Natural killer cell (primary cell): Measurements from ENCODE around the gene CH25H. TPM values are rescaled to one million over a fixed set of nuclear protein-coding genes. Genes with fewer than 3 reads are reported as not detected.

ENCODE experiments used
- ATAC-seq, 3 donors: fragments of 150-1000 bp in 2 of 3; fragments of 200-7000 bp in 1 of 3; cut with Tn5 transposase; 1 replicate in 1 of 3; 2 replicates in 2 of 3; pipeline ENCODE4 v1.10.0; 2021; ENCODE audit warnings: mild to moderate bottlenecking in 2 of 3, moderate library complexity in 2 of 3
- DNase-seq, 2 donors: peaks; one replicate each; pipeline versions ENCODE4 v3.0.0 to v3.0.0-alpha.2; 2013 to 2021; ENCODE audit warnings: mixed read lengths in 1 of 2
- H3K27ac ChIP-seq: one replicate; pipeline ENCODE4 v1.5.1; 2013; ENCODE audit warnings: mild to moderate bottlenecking, low read length
- H3K27me3 ChIP-seq: one replicate; pipeline ENCODE4 v1.6.1; 2013; ENCODE audit warnings: low read length; ENCODE audit not compliant: control insufficient read depth, insufficient read depth
- H3K36me3 ChIP-seq: one replicate; pipeline ENCODE4 v1.6.1; 2013; ENCODE audit warnings: low read length; ENCODE audit not compliant: control insufficient read depth, insufficient read depth
- H3K4me1 ChIP-seq: one replicate; pipeline ENCODE4 v1.6.1; 2013; ENCODE audit warnings: low read length; ENCODE audit not compliant: control insufficient read depth, insufficient read depth
- H3K4me3 ChIP-seq: one replicate; pipeline ENCODE4 v1.5.1; 2013; ENCODE audit warnings: low read length
- H3K9me3 ChIP-seq: one replicate; pipeline ENCODE4 v1.6.1; 2013; ENCODE audit warnings: low read length; ENCODE audit not compliant: control insufficient read depth, insufficient read depth
- H3K27ac Mint-ChIP-seq, 2 donors: one replicate each; pipeline ENCODE4 v1.8.0; 2022; ENCODE audit warnings: mild to moderate bottlenecking in 2 of 2, mixed read lengths in 2 of 2, moderate library complexity in 1 of 2
- H3K27me3 Mint-ChIP-seq, 2 donors: one replicate each; pipeline ENCODE4 v1.8.0; 2022; ENCODE audit warnings: low read depth in 2 of 2, mixed read lengths in 2 of 2
- H3K36me3 Mint-ChIP-seq: one replicate; pipeline ENCODE4 v1.8.0; 2022; ENCODE audit warnings: mixed read lengths
- H3K4me1 Mint-ChIP-seq, 2 donors: one replicate each; pipeline ENCODE4 v1.8.0; 2022; ENCODE audit warnings: mixed read lengths in 2 of 2
- H3K4me3 Mint-ChIP-seq: one replicate; pipeline ENCODE4 v1.8.0; 2022; ENCODE audit warnings: mild to moderate bottlenecking, moderate library complexity, mixed read lengths
- H3K9me3 Mint-ChIP-seq, 2 donors: one replicate each; pipeline ENCODE4 v1.8.0; 2022; ENCODE audit warnings: mixed read lengths in 2 of 2
- WGBS: methylation state at CpG from one replicate; pipeline ENCODE4 v1.1.7; 2013; ENCODE audit warnings: missing lambda C conversion rate; ENCODE audit not compliant: insufficient coverage; 5-methylcytosine and 5-hydroxymethylcytosine counted together
- intact Hi-C: fragments of 100-400 bp; cut with micrococcal nuclease; formaldehyde crosslinking; loops from one replicate; pipeline ENCODE4 v1.14.2; 2022
- total RNA-seq, 4 donors: library from RNA; stranded (reverse); fragments of 120-200 nt in 1 of 4; gene quantifications; one replicate each; pipeline versions ENCODE4 v1.2.3 to v1.2.4, GENCODE V29; 2013 to 2022
- TF ChIP-seq, protein P1 (sequence below): fragments of 200-600 bp; IDR thresholded peaks from one replicate; pipeline ENCODE4 v1.8.0; 2022; ENCODE audit warnings: antibody characterized with exemption

Gene CH25H
- total RNA-seq, 3 donors from 2014 or later (not counting 1 experiment from before 2014, with no cell fraction given), result 0.20 TPM; not detected in 2

GRCh38 chr10:89182894-89183293 is 24.2 kb downstream of the CH25H start:
- H3K4me3 ChIP-seq, result no peak overlapping the region
- H3K36me3 Mint-ChIP-seq, result no peaks in the 10 kb centered on the region
- no peak overlapping the region for H3K27ac Mint-ChIP-seq
- H3K4me1 ChIP-seq, result no peaks in the 10 kb centered on the region
- ATAC-seq (no peak), DNase-seq (no peak)
- TF ChIP-seq, protein P1, sequence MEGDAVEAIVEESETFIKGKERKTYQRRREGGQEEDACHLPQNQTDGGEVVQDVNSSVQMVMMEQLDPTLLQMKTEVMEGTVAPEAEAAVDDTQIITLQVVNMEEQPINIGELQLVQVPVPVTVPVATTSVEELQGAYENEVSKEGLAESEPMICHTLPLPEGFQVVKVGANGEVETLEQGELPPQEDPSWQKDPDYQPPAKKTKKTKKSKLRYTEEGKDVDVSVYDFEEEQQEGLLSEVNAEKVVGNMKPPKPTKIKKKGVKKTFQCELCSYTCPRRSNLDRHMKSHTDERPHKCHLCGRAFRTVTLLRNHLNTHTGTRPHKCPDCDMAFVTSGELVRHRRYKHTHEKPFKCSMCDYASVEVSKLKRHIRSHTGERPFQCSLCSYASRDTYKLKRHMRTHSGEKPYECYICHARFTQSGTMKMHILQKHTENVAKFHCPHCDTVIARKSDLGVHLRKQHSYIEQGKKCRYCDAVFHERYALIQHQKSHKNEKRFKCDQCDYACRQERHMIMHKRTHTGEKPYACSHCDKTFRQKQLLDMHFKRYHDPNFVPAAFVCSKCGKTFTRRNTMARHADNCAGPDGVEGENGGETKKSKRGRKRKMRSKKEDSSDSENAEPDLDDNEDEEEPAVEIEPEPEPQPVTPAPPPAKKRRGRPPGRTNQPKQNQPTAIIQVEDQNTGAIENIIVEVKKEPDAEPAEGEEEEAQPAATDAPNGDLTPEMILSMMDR, result no peak
- no peaks in the 10 kb centered on the region for H3K27me3 ChIP-seq
- no peaks in the 10 kb centered on the region for H3K9me3 Mint-ChIP-seq
- intact Hi-C loops, result no loop called here
- H3K9me3 ChIP-seq, result no peaks in the 10 kb centered on the region
- no peaks in the 10 kb centered on the region for H3K36me3 ChIP-seq
- no peak overlapping the region for H3K4me3 Mint-ChIP-seq
- no peak overlapping the region for H3K27ac ChIP-seq
- no peaks in the 10 kb centered on the region for H3K4me1 Mint-ChIP-seq
- 76% methylated on average over 1 of the region's 2 CpGs for WGBS
- peaks cover 6 to 13% of the 10 kb centered on the region in 2 donors for H3K27me3 Mint-ChIP-seq

GRCh38 chr10:89175816-89176215 is 31.3 kb downstream of the CH25H start:
- H3K27ac ChIP-seq, result no peak overlapping the region
- H3K4me3 Mint-ChIP-seq, result no peak overlapping the region
- H3K4me3 ChIP-seq, result no peak overlapping the region
- no peak overlapping the region for H3K27ac Mint-ChIP-seq
- no peaks in the 10 kb centered on the region for H3K9me3 Mint-ChIP-seq
- no peaks in the 10 kb centered on the region for H3K36me3 Mint-ChIP-seq
- no peaks in the 10 kb centered on the region for H3K4me1 ChIP-seq
- no peaks in the 10 kb centered on the region for H3K36me3 ChIP-seq
- peaks cover 10 to 27% of the 10 kb centered on the region in 2 donors for H3K27me3 Mint-ChIP-seq
- ATAC-seq, result no peak
- TF ChIP-seq, protein P1, result no peak
- H3K4me1 Mint-ChIP-seq, result no peaks in the 10 kb centered on the region
- H3K27me3 ChIP-seq, result peaks cover 4% of the 10 kb centered on the region
- no peak for DNase-seq
- intact Hi-C loops, result no loop called here
- H3K9me3 ChIP-seq, result no peaks in the 10 kb centered on the region

- no peaks in the 10 kb centered on the region for H3K36me3 ChIP-seq
- DNase-seq (no peak), ATAC-seq (no peak)
- TF ChIP-seq, protein P1, result no peak
- H3K9me3 ChIP-seq, result no peaks in the 10 kb centered on the region
- no peak overlapping the region for H3K4me3 ChIP-seq
- H3K4me1 ChIP-seq, result no peaks in the 10 kb centered on the region
- Mint-ChIP-seq H3K27me3 (peaks cover 12 to 38% of the 10 kb centered on the region in 2 donors), H3K4me1 (no peaks in the 10 kb centered on the region), H3K36me3 (no peaks in the 10 kb centered on the region), H3K4me3 (no peak overlapping the region), H3K9me3 (no peaks in the 10 kb centered on the region), H3K27ac (no peak overlapping the region)
- intact Hi-C loops, result no loop called here
- H3K27me3 ChIP-seq, result peaks cover 4% of the 10 kb centered on the region
- H3K27ac ChIP-seq, result no peak overlapping the region
These were observed 34.0 kb downstream of the CH25H start for GRCh38 chr10:89173075-89173474.

- ATAC-seq (no peak), DNase-seq (no peak)
- H3K27me3 ChIP-seq, result peaks cover 4% of the 10 kb centered on the region
- 93% methylated on average over 4 of the region's 4 CpGs for WGBS
- intact Hi-C loops, result no loop called here
- TF ChIP-seq, protein P1, result no peak
- Mint-ChIP-seq H3K36me3 (no peaks in the 10 kb centered on the region), H3K4me3 (no peak overlapping the region), H3K9me3 (no peaks in the 10 kb centered on the region), H3K27ac (no peak overlapping the region), H3K27me3 (peaks cover 12 to 38% of the 10 kb centered on the region in 2 donors), H3K4me1 (no peaks in the 10 kb centered on the region)
- H3K4me3 ChIP-seq, result no peak overlapping the region
- H3K9me3 ChIP-seq, result no peaks in the 10 kb centered on the region
- no peaks in the 10 kb centered on the region for H3K36me3 ChIP-seq
- no peaks in the 10 kb centered on the region for H3K4me1 ChIP-seq
- H3K27ac ChIP-seq, result no peak overlapping the region
These were observed 35.1 kb downstream of the CH25H start for GRCh38 chr10:89171996-89172395.
